ENCODE results near the gene UNC45B.
"Not testable (repeated sequence)": the region's sequence is repeated elsewhere in the genome, so short reads cannot be mapped to it uniquely, and the experiment has no call there.

The UNC45B gene

GRCh38 chr17:35218915-35219314, 71.3 kb downstream of the UNC45B start:
- DNase-seq: no peak

DNA sequence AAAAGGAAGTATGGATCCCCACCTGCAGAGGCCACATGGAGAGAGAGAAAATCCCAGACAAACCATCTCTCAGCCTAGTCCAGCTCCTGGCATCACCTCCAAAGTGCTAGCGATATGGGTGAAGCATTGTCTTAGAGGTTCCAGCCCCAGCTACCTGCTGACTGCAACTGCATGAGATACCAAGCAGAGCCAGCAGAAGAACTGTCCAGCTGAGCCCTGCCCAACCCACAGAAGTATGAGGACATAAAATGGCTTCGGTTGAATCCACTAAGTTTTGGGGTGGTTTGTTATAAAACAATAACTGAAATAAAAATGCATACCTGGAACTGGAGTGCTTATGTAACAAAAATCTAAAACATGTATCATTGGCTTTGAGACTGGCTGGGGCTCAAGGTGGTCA, 74.8 kb downstream of the UNC45B start:
- DNase-seq: no peak

- no peak for DNase-seq
Measured at GRCh38 chr17:35224436-35224835, 76.8 kb downstream of the UNC45B start.

- DNase-seq: no peak
Measured at GRCh38 chr17:35227546-35227945, 79.9 kb downstream of the UNC45B start.

DNA sequence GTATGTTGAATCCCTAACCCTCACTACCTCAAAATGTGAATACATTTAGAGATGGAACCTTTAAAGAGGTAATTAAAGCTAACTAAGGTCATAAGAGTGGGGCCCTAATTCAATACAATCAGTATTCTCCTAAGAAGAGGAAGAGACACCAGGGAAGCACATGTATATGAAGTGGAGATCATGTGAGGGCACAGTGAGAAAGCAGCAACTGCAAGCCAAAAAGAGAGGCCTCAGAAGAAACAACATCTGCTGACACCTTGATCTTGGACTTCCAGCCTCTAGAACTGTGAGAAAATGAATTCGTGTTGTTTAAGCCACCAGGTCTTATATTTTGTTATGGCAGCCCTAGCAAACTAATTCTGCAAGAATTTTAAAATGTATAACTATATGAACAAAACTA, 82.0 kb downstream of the UNC45B start:
- DNase-seq: no peak

GRCh38 chr17:35234315-35234714, 86.7 kb downstream of the UNC45B start:
- DNase-seq: not testable (repeated sequence)

- DNase-seq: no peak
Measured at GRCh38 chr17:35235289-35235688, 87.7 kb downstream of the UNC45B start.

- no peak for DNase-seq
Measured at GRCh38 chr17:35235917-35236316, 88.3 kb downstream of the UNC45B start.

DNA sequence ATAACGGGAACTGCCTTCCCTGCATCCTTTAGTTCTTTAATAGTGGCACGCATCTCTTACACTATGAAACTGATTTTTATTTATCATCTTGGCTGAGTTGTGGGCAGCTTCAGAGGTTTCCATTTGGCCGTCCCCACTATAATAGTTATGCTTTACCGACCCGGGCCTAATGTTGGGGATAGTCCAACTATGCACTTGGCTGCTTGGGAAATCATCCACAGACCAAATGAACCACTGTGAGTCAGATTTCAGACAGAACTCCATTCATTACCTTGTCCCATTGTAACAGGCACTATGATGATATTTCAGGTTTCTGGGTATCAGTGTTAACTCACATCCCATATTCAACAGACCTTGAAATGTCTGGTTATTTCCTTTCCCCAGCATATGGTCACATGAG, 89.2 kb downstream of the UNC45B start:
- no peak for DNase-seq

DNA sequence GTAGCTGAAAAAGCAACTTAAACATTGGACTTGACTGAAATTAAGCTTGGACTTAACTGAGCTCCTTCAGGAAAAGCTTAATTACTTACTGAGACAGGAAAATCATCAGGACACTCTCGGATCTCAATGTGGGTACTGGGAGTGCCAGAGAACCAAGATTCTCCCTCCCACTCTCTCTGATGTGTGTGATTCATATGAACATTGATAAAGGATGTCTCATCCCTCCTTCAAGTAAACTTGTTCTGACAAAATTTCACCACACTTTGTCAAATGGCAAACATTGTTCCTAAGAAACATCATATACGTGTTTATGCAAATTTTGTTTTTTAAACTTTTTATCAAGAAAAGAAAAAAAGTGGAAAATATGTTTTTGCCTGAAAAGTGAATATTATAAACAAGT, 91.2 kb downstream of the UNC45B start:
- no peak for DNase-seq

Data from CD4-positive, alpha-beta T cell treated with Interleukin-1 beta for 1 hour (primary cell).